IMR-90 (cell line): ENCODE results near the gene IQGAP2. TPM values are rescaled to one million over a fixed set of nuclear protein-coding genes. Genes with fewer than 3 reads are reported as not detected.

ENCODE experiments used
- ATAC-seq: fragments of 200-7000 bp; cut with Tn5 transposase; 2 replicates; pipeline ENCODE4 v1.9.1; 2020; ENCODE audit warnings: low read depth, mild to moderate bottlenecking, moderate library complexity
- BruUV-seq: library from RNA; stranded (reverse); fragments of 400-500 nt; replicated peaks from 2 replicates; lab custom pipeline; 2021; lab: Mats Ljungman, UMichigan
- CTCF ChIA-PET: fragments of 300-600 bp; formaldehyde crosslinking; extraction: SDS; loops from one replicate; lab custom pipeline; 2021; ENCODE audit warnings: antibody characterized with exemption; lab: Yijun Ruan, JAX
- POLR2A ChIA-PET: fragments of 300-600 bp; sonication (Branson Sonifier 250); formaldehyde crosslinking; loops from one replicate; lab custom pipeline; 2022; ENCODE audit warnings: antibody characterized with exemption; ENCODE audit not compliant: unreplicated experiment; lab: Charles Lee
- DNase-seq: peaks from one replicate; pipeline ENCODE4 v3.0.0; 2013
- H2AFZ ChIP-seq: replicated peaks from 2 replicates; pipeline ENCODE3; 2013; ENCODE audit warnings: low read length, mild to moderate bottlenecking; ENCODE audit not compliant: poor library complexity
- H2AK5ac ChIP-seq: 2 replicates; pipeline ENCODE4 v1.6.1; 2013; ENCODE audit warnings: low read depth, low read length, inconsistent platforms
- H2AK9ac ChIP-seq: replicated peaks from 2 replicates; pipeline ENCODE3; 2013; ENCODE audit warnings: mild to moderate bottlenecking, low read depth, low read length, moderate library complexity; ENCODE audit not compliant: poor library complexity
- H2BK120ac ChIP-seq: 2 replicates; pipeline ENCODE4 v1.6.1; 2013; ENCODE audit warnings: low read depth, low read length, inconsistent platforms
- H2BK15ac ChIP-seq: 3 replicates; pipeline ENCODE4 v1.6.1; 2013; ENCODE audit warnings: low read depth, low read length, inconsistent platforms
- H2BK20ac ChIP-seq: 2 replicates; pipeline ENCODE4 v1.6.1; 2013; ENCODE audit warnings: low read depth, mild to moderate bottlenecking, inconsistent platforms, low read length, moderate library complexity
- H2BK5ac ChIP-seq: 2 replicates; pipeline ENCODE4 v1.6.1; 2013; ENCODE audit warnings: mild to moderate bottlenecking, low read depth, low read length, inconsistent platforms; ENCODE audit not compliant: poor library complexity, severe bottlenecking
- H3K14ac ChIP-seq: replicated peaks from 2 replicates; pipeline ENCODE4 v1.6.1; 2013; ENCODE audit warnings: low read depth, low read length, inconsistent platforms
- H3K18ac ChIP-seq: 2 replicates; pipeline ENCODE4 v1.6.1; 2013; ENCODE audit warnings: low read depth, low read length, control low read depth
- H3K23ac ChIP-seq: 2 replicates; pipeline ENCODE4 v1.6.1; 2013; ENCODE audit warnings: low read depth, low read length, inconsistent platforms
- H3K27ac ChIP-seq: 2 replicates; pipeline ENCODE4 v1.5.1; 2013; ENCODE audit warnings: mild to moderate bottlenecking, control low read depth, low read length; ENCODE audit not compliant: insufficient read depth
- H3K27me3 ChIP-seq: 2 replicates; pipeline ENCODE4 v1.6.1; 2013; ENCODE audit warnings: low read length; ENCODE audit not compliant: control insufficient read depth, insufficient read depth
- H3K36me3 ChIP-seq: 2 replicates; pipeline ENCODE4 v1.6.1; 2013; ENCODE audit warnings: low read length, mixed read lengths; ENCODE audit not compliant: control insufficient read depth, insufficient read depth
- H3K4ac ChIP-seq: 2 replicates; pipeline ENCODE4 v1.6.1; 2013; ENCODE audit warnings: low read depth, low read length, inconsistent platforms
- H3K4me1 ChIP-seq: 2 replicates; pipeline ENCODE4 v1.6.1; 2013; ENCODE audit warnings: low read length, mixed read lengths; ENCODE audit not compliant: control insufficient read depth, insufficient read depth
- H3K4me2 ChIP-seq: 2 replicates; pipeline ENCODE4 v1.6.1; 2013; ENCODE audit warnings: low read depth, mild to moderate bottlenecking, control low read depth, low read length, moderate library complexity
- H3K4me3 ChIP-seq: 2 replicates; pipeline ENCODE4 v1.5.1; 2013; ENCODE audit warnings: low read depth, mild to moderate bottlenecking, control low read depth, low read length, moderate library complexity; ENCODE audit not compliant: insufficient read depth
- H3K56ac ChIP-seq: 2 replicates; pipeline ENCODE4 v1.6.1; 2013; ENCODE audit warnings: low read length, inconsistent platforms; ENCODE audit not compliant: insufficient read depth; ENCODE audit errors: extremely low read depth
- H3K79me1 ChIP-seq, 2 experiments: 2 replicates each; pipeline ENCODE4 v1.6.1; 2013; ENCODE audit warnings: low read length in 2 of 2, inconsistent platforms in 1 of 2, low read depth in 1 of 2
- H3K9ac ChIP-seq: 2 replicates; pipeline ENCODE4 v1.6.1; 2013; ENCODE audit warnings: low read depth, low read length, control low read depth
- H3K9me1 ChIP-seq: 2 replicates; pipeline ENCODE4 v1.6.1; 2013; ENCODE audit warnings: low read length, inconsistent platforms; ENCODE audit not compliant: insufficient read depth
- H3K9me3 ChIP-seq: 2 replicates; pipeline ENCODE4 v1.6.1; 2013; ENCODE audit warnings: low read length; ENCODE audit not compliant: control insufficient read depth, insufficient read depth
- H4K20me1 ChIP-seq: 2 replicates; pipeline ENCODE4 v1.6.1; 2013; ENCODE audit warnings: low read length, inconsistent platforms; ENCODE audit not compliant: insufficient read depth
- H4K5ac ChIP-seq: 2 replicates; pipeline ENCODE4 v1.6.1; 2013; ENCODE audit warnings: mild to moderate bottlenecking, low read depth, low read length, control low read depth
- H4K8ac ChIP-seq, 2 experiments: 2 replicates each; pipeline ENCODE4 v1.6.1; 2013; ENCODE audit warnings: low read depth in 2 of 2, low read length in 2 of 2, control low read depth in 1 of 2, inconsistent platforms in 1 of 2
- H4K91ac ChIP-seq: 2 replicates; pipeline ENCODE4 v1.6.1; 2013; ENCODE audit warnings: low read depth, low read length, inconsistent platforms; ENCODE audit not compliant: insufficient read depth
- BHLHE40 ChIP-seq: fragments of 150-350 bp; IDR thresholded peaks from 2 replicates; pipeline ENCODE4 v1.6.1; 2016; ENCODE audit warnings: mild to moderate bottlenecking, low read depth, low read length
- CEBPB ChIP-seq: IDR thresholded peaks from 2 replicates; pipeline ENCODE4 v1.6.1; 2012; ENCODE audit warnings: low read depth, low read length, improper control_type of control experiment
- CHD1 ChIP-seq: IDR thresholded peaks from 2 replicates; pipeline ENCODE4 v1.6.1; 2012; ENCODE audit warnings: low read depth, low read length, improper control_type of control experiment
- FOS ChIP-seq: fragments of 150-350 bp; IDR thresholded peaks from 2 replicates; pipeline ENCODE4 v1.6.1; 2016; ENCODE audit warnings: low read depth, low read length
- MAFK ChIP-seq: IDR thresholded peaks from 2 replicates; pipeline ENCODE4 v1.6.1; 2012; ENCODE audit warnings: low read depth, low read length, improper control_type of control experiment
- MAZ ChIP-seq: IDR thresholded peaks from 2 replicates; pipeline ENCODE4 v1.6.1; 2012; ENCODE audit warnings: low read depth, mild to moderate bottlenecking, low read length, improper control_type of control experiment, moderate library complexity, borderline replicate concordance
- MXI1 ChIP-seq: IDR thresholded peaks from 2 replicates; pipeline ENCODE4 v1.6.1; 2012; ENCODE audit warnings: low read depth, mild to moderate bottlenecking, low read length, moderate library complexity, borderline replicate concordance
- NFE2L2 ChIP-seq: fragments of 150-350 bp; IDR thresholded peaks from 2 replicates; pipeline ENCODE4 v1.6.1; 2016; ENCODE audit warnings: low read depth, mild to moderate bottlenecking, low read length
- POLR2A ChIP-seq: IDR thresholded peaks from 2 replicates; pipeline ENCODE4 v1.6.1; 2012; ENCODE audit warnings: mild to moderate bottlenecking, low read depth, low read length
- RAD21 ChIP-seq: IDR thresholded peaks from 2 replicates; pipeline ENCODE4 v1.6.1; 2012; ENCODE audit warnings: low read length, improper control_type of control experiment
- RCOR1 ChIP-seq: IDR thresholded peaks from 2 replicates; pipeline ENCODE4 v1.6.1; 2012; ENCODE audit warnings: mild to moderate bottlenecking, low read length, improper control_type of control experiment; ENCODE audit not compliant: insufficient replicate concordance
- RFX5 ChIP-seq: IDR thresholded peaks from 2 replicates; pipeline ENCODE4 v1.8.0; 2012; ENCODE audit warnings: low read depth, mild to moderate bottlenecking, low read length, moderate library complexity
- SMC3 ChIP-seq: fragments of 150-350 bp; IDR thresholded peaks from 2 replicates; pipeline ENCODE4 v1.6.1; 2016; ENCODE audit warnings: low read depth, mild to moderate bottlenecking, antibody characterized with exemption, low read length, moderate library complexity
- WGBS, 2 experiments: methylation state at CpG; one replicate each; pipeline versions ENCODE4 v1.1.5 to v1.1.7; 2013; ENCODE audit warnings: missing lambda C conversion rate in 2 of 2; ENCODE audit not compliant: insufficient read length in 1 of 2; ENCODE audit errors: extremely low coverage in 2 of 2; 5-methylcytosine and 5-hydroxymethylcytosine counted together
- dilution Hi-C: fragments of 300-500 bp; cut with HindIII; formaldehyde crosslinking; loops from one replicate; pipeline ENCODE4 v1.14.3; 2018; ENCODE audit warnings: low sequenced_read_pairs; ENCODE audit not compliant: unreplicated experiment
- in situ Hi-C: fragments of 300-500 bp; cut with MboI; formaldehyde crosslinking; loops from 3 replicates; pipeline ENCODE4 v1.14.3; 2019; ENCODE audit warnings: low sequenced_read_pairs, inconsistent platforms, mixed read lengths
- intact Hi-C: fragments of 100-400 bp; cut with micrococcal nuclease; formaldehyde crosslinking; loops from 2 replicates; pipeline ENCODE4 v1.10.0; 2022
- polyA plus RNA-seq, 3 experiments: library from polyadenylated mRNA; depleted of rRNA; stranded (reverse); fragments of >200 nt; gene quantifications; 2 replicates each; pipeline ENCODE4 v1.2.3, GENCODE V29; 2012; ENCODE audit warnings: low replicate concordance in 1 of 3
- total RNA-seq: library from RNA; depleted of rRNA; stranded (reverse); fragments of >200 nt; gene quantifications from 2 replicates; pipeline ENCODE4 v1.2.3, GENCODE V29; 2012
- TF ChIP-seq, protein P1 (sequence below): fragments of 150-350 bp; IDR thresholded peaks from 2 replicates; pipeline ENCODE4 v1.6.1; 2017; ENCODE audit warnings: mild to moderate bottlenecking, antibody characterized with exemption, low read length, low read depth
- TF ChIP-seq, protein P2 (sequence below): conservative IDR thresholded peaks from 2 replicates; pipeline ENCODE4 v1.5.1; 2012; ENCODE audit warnings: mild to moderate bottlenecking, low read depth, low read length, improper control_type of control experiment
- TF ChIP-seq, protein P3 (sequence below): fragments of 150-350 bp; IDR thresholded peaks from 2 replicates; pipeline ENCODE4 v1.6.1; 2016; ENCODE audit warnings: low read depth, mild to moderate bottlenecking, low read length, moderate library complexity, borderline replicate concordance

Gene IQGAP2
- total and polyA plus RNA-seq, 2 of the 4 experiments (the other 2 are of a cell fraction), result 0.21 to 0.36 TPM

DNA sequence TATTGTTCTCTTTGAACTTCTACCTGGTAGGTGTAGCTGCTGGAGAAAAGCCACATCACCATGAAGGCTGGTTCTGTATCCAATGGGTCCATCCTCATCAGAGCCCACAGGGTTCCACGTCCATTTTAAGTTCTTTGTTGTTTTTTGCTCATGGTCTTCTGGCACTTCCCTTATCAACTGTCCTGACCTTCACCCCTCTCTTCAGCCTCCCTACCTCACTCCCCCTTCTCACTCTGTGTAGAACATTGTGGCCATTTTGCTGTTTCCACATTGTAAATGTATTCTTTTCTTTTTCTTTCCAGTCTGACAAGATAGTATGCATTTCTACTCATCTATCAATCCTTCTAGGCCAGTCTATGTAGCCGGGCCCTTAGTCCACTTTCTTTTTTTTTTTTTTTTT lies 264.4 kb downstream of the IQGAP2 start:
- no peaks in the 10 kb centered on the region for H3K9me3 ChIP-seq
- peak overlapping the region in 1 of 2 experiments; percentile 58; a peak in 1 of 4 replicates for H4K8ac ChIP-seq
- no peak overlapping the region for H3K23ac ChIP-seq
- TF ChIP-seq RAD21, result no peak
- TF ChIP-seq MAFK, result no peak
- TF ChIP-seq MAZ, result no peak
- TF ChIP-seq SMC3, result no peak
- TF ChIP-seq BHLHE40, result no peak
- TF ChIP-seq NFE2L2, result no peak
- TF ChIP-seq, protein P1, sequence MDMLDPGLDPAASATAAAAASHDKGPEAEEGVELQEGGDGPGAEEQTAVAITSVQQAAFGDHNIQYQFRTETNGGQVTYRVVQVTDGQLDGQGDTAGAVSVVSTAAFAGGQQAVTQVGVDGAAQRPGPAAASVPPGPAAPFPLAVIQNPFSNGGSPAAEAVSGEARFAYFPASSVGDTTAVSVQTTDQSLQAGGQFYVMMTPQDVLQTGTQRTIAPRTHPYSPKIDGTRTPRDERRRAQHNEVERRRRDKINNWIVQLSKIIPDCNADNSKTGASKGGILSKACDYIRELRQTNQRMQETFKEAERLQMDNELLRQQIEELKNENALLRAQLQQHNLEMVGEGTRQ, result no peak
- TF ChIP-seq RCOR1, result no peak
- no peak for TF ChIP-seq FOS
- TF ChIP-seq, protein P2, sequence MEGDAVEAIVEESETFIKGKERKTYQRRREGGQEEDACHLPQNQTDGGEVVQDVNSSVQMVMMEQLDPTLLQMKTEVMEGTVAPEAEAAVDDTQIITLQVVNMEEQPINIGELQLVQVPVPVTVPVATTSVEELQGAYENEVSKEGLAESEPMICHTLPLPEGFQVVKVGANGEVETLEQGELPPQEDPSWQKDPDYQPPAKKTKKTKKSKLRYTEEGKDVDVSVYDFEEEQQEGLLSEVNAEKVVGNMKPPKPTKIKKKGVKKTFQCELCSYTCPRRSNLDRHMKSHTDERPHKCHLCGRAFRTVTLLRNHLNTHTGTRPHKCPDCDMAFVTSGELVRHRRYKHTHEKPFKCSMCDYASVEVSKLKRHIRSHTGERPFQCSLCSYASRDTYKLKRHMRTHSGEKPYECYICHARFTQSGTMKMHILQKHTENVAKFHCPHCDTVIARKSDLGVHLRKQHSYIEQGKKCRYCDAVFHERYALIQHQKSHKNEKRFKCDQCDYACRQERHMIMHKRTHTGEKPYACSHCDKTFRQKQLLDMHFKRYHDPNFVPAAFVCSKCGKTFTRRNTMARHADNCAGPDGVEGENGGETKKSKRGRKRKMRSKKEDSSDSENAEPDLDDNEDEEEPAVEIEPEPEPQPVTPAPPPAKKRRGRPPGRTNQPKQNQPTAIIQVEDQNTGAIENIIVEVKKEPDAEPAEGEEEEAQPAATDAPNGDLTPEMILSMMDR, result no peak
- TF ChIP-seq, protein P3, sequence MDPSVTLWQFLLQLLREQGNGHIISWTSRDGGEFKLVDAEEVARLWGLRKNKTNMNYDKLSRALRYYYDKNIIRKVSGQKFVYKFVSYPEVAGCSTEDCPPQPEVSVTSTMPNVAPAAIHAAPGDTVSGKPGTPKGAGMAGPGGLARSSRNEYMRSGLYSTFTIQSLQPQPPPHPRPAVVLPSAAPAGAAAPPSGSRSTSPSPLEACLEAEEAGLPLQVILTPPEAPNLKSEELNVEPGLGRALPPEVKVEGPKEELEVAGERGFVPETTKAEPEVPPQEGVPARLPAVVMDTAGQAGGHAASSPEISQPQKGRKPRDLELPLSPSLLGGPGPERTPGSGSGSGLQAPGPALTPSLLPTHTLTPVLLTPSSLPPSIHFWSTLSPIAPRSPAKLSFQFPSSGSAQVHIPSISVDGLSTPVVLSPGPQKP, result no peak
- TF ChIP-seq MXI1, result no peak
- TF ChIP-seq RFX5, result no peak
- TF ChIP-seq CEBPB, result no peak
- TF ChIP-seq POLR2A, result no peak
- no peak for TF ChIP-seq CHD1
- no peak overlapping the region for H2AK9ac ChIP-seq
- intact Hi-C loops, result no loop called here
- H3K9me1 ChIP-seq, result peaks cover 3% of the 10 kb centered on the region; the same call in 1 of the 2 replicates
- no peaks in the 10 kb centered on the region for H3K79me1 ChIP-seq
- no peak overlapping the region for H3K9ac ChIP-seq
- CTCF ChIA-PET, result interaction anchor here (1.2 kb wide), 1 partner anchor 24 kb away, joined by 3 read pairs; no protein-coding TSS in a partner anchor
- ATAC-seq (no peak), DNase-seq (no peak)
- H4K5ac ChIP-seq, result no peak overlapping the region
- peak overlapping the region; percentile 12 for H2BK120ac ChIP-seq
- in situ Hi-C loops, result no loop called here
- peaks cover 4% of the 10 kb centered on the region for H3K4me1 ChIP-seq
- H4K91ac ChIP-seq, result 0 out of 2 replicates have a peak overlapping the region, but pooled peaks have one; percentile 9
- peak overlapping the region; percentile 94; the same call in 2 of the 3 replicates for H2BK15ac ChIP-seq
- no peak overlapping the region for H2BK5ac ChIP-seq
- H3K27me3 ChIP-seq, result no peaks in the 10 kb centered on the region
- H3K27ac ChIP-seq, result no peak overlapping the region
- 0 out of 2 replicates have a peak overlapping the region, but pooled peaks have one; percentile 15 for H3K14ac ChIP-seq
- peak overlapping the region; percentile 10; the same call in 1 of the 2 replicates for H3K4ac ChIP-seq
- WGBS, 2 experiments, result 56% methylated on average over 1 of the region's 2 CpGs; no CpG with 5 or more reads in 1 of the 2 experiments
- H3K56ac ChIP-seq, result no peak overlapping the region
- H3K4me2 ChIP-seq, result no peak overlapping the region
- H4K20me1 ChIP-seq, result no peaks in the 10 kb centered on the region
- POLR2A ChIA-PET, result no interaction called here
- dilution Hi-C loops, result no loop called here
- no TSS peak for BruUV-seq
- peak overlapping the region; percentile 8; the same call in 1 of the 2 replicates for H2BK20ac ChIP-seq
- peak overlapping the region; percentile 24; the same call in 1 of the 2 replicates for H2AK5ac ChIP-seq
- no peak overlapping the region for H3K4me3 ChIP-seq
- no peak overlapping the region for H2AFZ ChIP-seq
- no peak overlapping the region for H3K18ac ChIP-seq
- H3K36me3 ChIP-seq, result no peaks in the 10 kb centered on the region
